ENCODE data around the gene SLA2.

DNA sequence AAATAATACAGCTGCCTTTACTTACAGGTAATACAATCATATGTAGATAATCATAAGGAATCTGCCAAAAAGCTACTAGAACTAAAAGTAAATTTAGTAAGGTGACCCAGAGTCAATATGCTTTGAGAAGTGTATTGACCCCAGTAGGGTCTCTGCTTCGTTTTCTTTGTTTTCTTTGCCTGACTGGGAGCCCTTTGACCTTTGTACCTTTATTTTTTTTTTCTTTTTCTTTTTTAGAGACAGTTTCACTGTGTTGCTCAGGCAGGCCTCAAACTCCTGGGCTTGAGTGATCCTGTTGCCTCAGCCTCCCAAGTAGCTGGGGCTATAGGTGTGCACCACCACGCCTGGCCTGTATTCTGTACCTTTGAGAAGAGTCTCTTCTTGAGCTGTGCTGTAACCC is 22.6 kb downstream of the SLA2 start:
- TF ChIP-seq POLR2AphosphoS5 (IDR thresholded peaks at IDR 0.05; ENCODE audit: borderline replicate concordance, low read depth, low read length) (no peak), EZH2 (IDR thresholded peaks at IDR 0.05) (no peak)
